CD4-positive, alpha-beta memory T cell (primary cell): ENCODE measurements around the gene DUSP22. TPM values are rescaled to one million over a fixed set of nuclear protein-coding genes. Genes with fewer than 3 reads are reported as not detected.

ENCODE experiments used
- CTCF ChIA-PET: fragments of 350-600 bp; sonication (Branson Sonifier 250); formaldehyde crosslinking; loops from one replicate; lab custom pipeline; 2021; ENCODE audit warnings: inconsistent platforms; ENCODE audit not compliant: partially characterized antibody; lab: Charles Lee
- POLR2A ChIA-PET: fragments of 350-600 bp; sonication (Branson Sonifier 250); formaldehyde crosslinking; loops from one replicate; lab custom pipeline; 2021; ENCODE audit not compliant: partially characterized antibody; lab: Charles Lee
- DNase-seq, 5 donors: peaks; one replicate each; pipeline versions ENCODE4 v3.0.0 to v3.0.0-alpha.2; 2020 to 2022; ENCODE audit warnings: mixed read lengths in 1 of 5
- H3K27ac ChIP-seq: one replicate; pipeline ENCODE4 v1.7.0; 2013; ENCODE audit warnings: low read depth, low read length
- H3K27me3 ChIP-seq: 2 replicates; pipeline ENCODE4 v1.7.0; 2013; ENCODE audit warnings: mild to moderate bottlenecking, low read length, moderate library complexity; ENCODE audit not compliant: insufficient read depth
- H3K36me3 ChIP-seq: 2 replicates; pipeline ENCODE4 v1.7.0; 2013; ENCODE audit warnings: mild to moderate bottlenecking, low read length, moderate library complexity; ENCODE audit not compliant: insufficient read depth
- H3K4me1 ChIP-seq: 2 replicates; pipeline ENCODE4 v1.7.0; 2013; ENCODE audit warnings: mild to moderate bottlenecking, low read length, moderate library complexity; ENCODE audit not compliant: insufficient read depth
- H3K4me3 ChIP-seq, 2 donors: one replicate each; pipeline ENCODE4 v1.7.0; 2013; ENCODE audit warnings: low read length in 2 of 2, mild to moderate bottlenecking in 1 of 2
- H3K9me3 ChIP-seq, 2 donors: one replicate each; pipeline ENCODE4 v1.7.0; 2013; ENCODE audit warnings: low read length in 2 of 2, control low read depth in 1 of 2; ENCODE audit not compliant: control insufficient read depth in 1 of 2
- H3K27ac Mint-ChIP-seq, 7 donors: one replicate each; pipeline ENCODE4 v1.8.0; 2020 to 2021; ENCODE audit warnings: mixed read lengths in 7 of 7, mild to moderate bottlenecking in 6 of 7, inconsistent platforms in 3 of 7, moderate library complexity in 3 of 7
- H3K27me3 Mint-ChIP-seq, 2 donors: one replicate each; pipeline ENCODE4 v1.8.0; 2020 to 2021; ENCODE audit warnings: mixed read lengths in 2 of 2
- H3K36me3 Mint-ChIP-seq, 2 donors: one replicate each; pipeline ENCODE4 v1.8.0; 2020 to 2021; ENCODE audit warnings: mixed read lengths in 2 of 2, inconsistent platforms in 1 of 2, mild to moderate bottlenecking in 1 of 2
- H3K4me1 Mint-ChIP-seq, 4 donors: one replicate each; pipeline ENCODE4 v1.8.0; 2020 to 2021; ENCODE audit warnings: mixed read lengths in 4 of 4, mild to moderate bottlenecking in 1 of 4
- H3K4me3 Mint-ChIP-seq, 8 donors: one replicate each; pipeline ENCODE4 v1.8.0; 2020 to 2021; ENCODE audit warnings: mixed read lengths in 8 of 8, mild to moderate bottlenecking in 7 of 8, moderate library complexity in 6 of 8, inconsistent platforms in 3 of 8
- H3K9me3 Mint-ChIP-seq, 8 donors: one replicate each; pipeline ENCODE4 v1.8.0; 2020 to 2021; ENCODE audit warnings: mixed read lengths in 8 of 8, mild to moderate bottlenecking in 5 of 8, inconsistent platforms in 3 of 8, moderate library complexity in 1 of 8
- intact Hi-C: fragments of 100-400 bp; cut with micrococcal nuclease; formaldehyde crosslinking; loops from one replicate; pipeline ENCODE4 v1.15.1; 2023
- polyA plus RNA-seq, 2 donors: library from polyadenylated mRNA; unstranded; fragments of 300-500 nt; fragmentation: Illumina TruSeq; gene quantifications; one replicate each; pipeline ENCODE4 v1.2.3, GENCODE V29; 2021
- total RNA-seq, 2 experiments: library from RNA; stranded (reverse); gene quantifications; one replicate each; pipeline ENCODE4 v1.2.3, GENCODE V29; 2021

The DUSP22 gene
- total and polyA plus RNA-seq, 4 experiments from 2014 or later = 32.8 to 49.4 (median 38.9) TPM

- Mint-ChIP-seq H3K4me3 (peak overlapping the region in 6 of 8 donors; percentile 18 to 72 (median 59)), H3K9me3 (peaks cover 0 to 3% (median 0%) of the 10 kb centered on the region in 8 donors), H3K4me1 (peaks cover 20 to 42% (median 31%) of the 10 kb centered on the region in 4 donors), H3K27me3 (peaks cover 0 to 3% of the 10 kb centered on the region in 2 donors), H3K36me3 (no peaks in the 10 kb centered on the region), H3K27ac (peak overlapping the region in 2 of 7 donors; percentile 10 to 23)
- POLR2A ChIA-PET = interaction anchor here (1.2 kb wide), 1 partner anchor 31 kb away, joined by 3 read pairs; no protein-coding TSS in a partner anchor
- intact Hi-C loops = no loop called here
- H3K27me3 ChIP-seq = no peaks in the 10 kb centered on the region
- DNase-seq = no peak
- no peaks in the 10 kb centered on the region for H3K9me3 ChIP-seq
- no peak overlapping the region for H3K27ac ChIP-seq
- H3K4me3 ChIP-seq = no peak overlapping the region
- CTCF ChIA-PET = no interaction called here
- no peaks in the 10 kb centered on the region for H3K36me3 ChIP-seq
- H3K4me1 ChIP-seq = peaks cover 16% of the 10 kb centered on the region
Observed at GRCh38 chr6:252775-253535, 39.3 kb upstream of the DUSP22 start.

- Histone ChIP-seq H3K27ac (no peak overlapping the region), H3K4me1 (peaks cover 16% of the 10 kb centered on the region), H3K36me3 (no peaks in the 10 kb centered on the region), H3K4me3 (no peak overlapping the region), H3K27me3 (no peaks in the 10 kb centered on the region), H3K9me3 (no peaks in the 10 kb centered on the region)
- Mint-ChIP-seq H3K4me3 (no peak overlapping the region), H3K4me1 (peaks cover 22 to 51% (median 32%) of the 10 kb centered on the region in 4 donors), H3K36me3 (no peaks in the 10 kb centered on the region), H3K9me3 (peaks cover 0 to 3% (median 0%) of the 10 kb centered on the region in 8 donors), H3K27me3 (peaks cover 0 to 3% of the 10 kb centered on the region in 2 donors), H3K27ac (peak overlapping the region in 1 of 7 donors; percentile 57)
- intact Hi-C loops = no loop called here
- CTCF ChIA-PET = no interaction called here
- POLR2A ChIA-PET = no interaction called here
- DNase-seq = no peak
Observed at GRCh38 chr6:254016-254415, 38.3 kb upstream of the DUSP22 start.

- Mint-ChIP-seq H3K27me3 (no peaks in the 10 kb centered on the region), H3K9me3 (peaks cover 0 to 2% (median 0%) of the 10 kb centered on the region in 8 donors)
- H3K27ac ChIP-seq = no peak overlapping the region
Observed at GRCh38 chr6:255041-255750, 37.1 kb upstream of the DUSP22 start.

GRCh38 chr6:255751-256083 lies 36.6 kb upstream of the DUSP22 start:
- no peaks in the 10 kb centered on the region for H3K36me3 Mint-ChIP-seq
- ChIA-PET CTCF (interaction anchor here (1.0 to 1.6 kb wide), 2 partner anchors 37 to 66 kb away, joined by 4 read pairs; partner anchors contain the start of gene DUSP22), POLR2A (no interaction called here)
- Histone ChIP-seq H3K36me3 (no peaks in the 10 kb centered on the region), H3K9me3 (no peaks in the 10 kb centered on the region), H3K27me3 (no peaks in the 10 kb centered on the region), H3K27ac (no peak overlapping the region), H3K4me1 (peaks cover 26% of the 10 kb centered on the region), H3K4me3 (no peak overlapping the region)
- H3K27me3 Mint-ChIP-seq = no peaks in the 10 kb centered on the region
- H3K9me3 Mint-ChIP-seq = peaks cover 0 to 2% (median 0%) of the 10 kb centered on the region in 8 donors
- peak overlapping the region in 1 of 7 donors; percentile 12 for H3K27ac Mint-ChIP-seq
- no peak for DNase-seq
- no peak overlapping the region for H3K4me3 Mint-ChIP-seq
- intact Hi-C loops = no loop called here
- H3K4me1 Mint-ChIP-seq = peaks cover 27 to 62% (median 39%) of the 10 kb centered on the region in 4 donors

More at GRCh38 chr6:255041-255750, 37.1 kb upstream of the DUSP22 start:
- intact Hi-C loops = no loop called here
- H3K36me3 ChIP-seq = no peaks in the 10 kb centered on the region
- POLR2A ChIA-PET = no interaction called here
- H3K4me3 ChIP-seq = no peak overlapping the region
- CTCF ChIA-PET = interaction anchor here (1.0 kb wide), 1 partner anchor 38 kb away, joined by 4 read pairs; the partner anchor contains the start of gene DUSP22
- H3K4me1 ChIP-seq = peaks cover 26% of the 10 kb centered on the region
- H3K36me3 Mint-ChIP-seq = no peaks in the 10 kb centered on the region
- peak overlapping the region in 2 of 7 donors; percentile 12 to 51 for H3K27ac Mint-ChIP-seq
- no peak for DNase-seq
- H3K4me3 Mint-ChIP-seq = no peak overlapping the region
- no peaks in the 10 kb centered on the region for H3K27me3 ChIP-seq
- H3K9me3 ChIP-seq = no peaks in the 10 kb centered on the region
- peaks cover 27 to 60% (median 39%) of the 10 kb centered on the region in 4 donors for H3K4me1 Mint-ChIP-seq

- Histone ChIP-seq H3K4me3 (no peak overlapping the region), H3K27ac (no peak overlapping the region), H3K36me3 (no peaks in the 10 kb centered on the region), H3K9me3 (no peaks in the 10 kb centered on the region), H3K4me1 (peaks cover 22% of the 10 kb centered on the region), H3K27me3 (no peaks in the 10 kb centered on the region)
- intact Hi-C loops = no loop called here
- Mint-ChIP-seq H3K36me3 (no peaks in the 10 kb centered on the region), H3K4me3 (no peak overlapping the region), H3K27me3 (no peaks in the 10 kb centered on the region), H3K4me1 (peaks cover 26 to 62% (median 38%) of the 10 kb centered on the region in 4 donors), H3K27ac (no peak overlapping the region), H3K9me3 (peaks cover 0 to 2% (median 0%) of the 10 kb centered on the region in 8 donors)
- ChIA-PET CTCF (interaction anchor here (1.0 to 1.6 kb wide), 2 partner anchors 37 to 66 kb away, joined by 4 read pairs; partner anchors contain the start of gene DUSP22), POLR2A (no interaction called here)
- no peak for DNase-seq
Observed at GRCh38 chr6:256169-256568, 36.1 kb upstream of the DUSP22 start.

- intact Hi-C loops = no loop called here
- no peak for DNase-seq
- H3K4me3 ChIP-seq = no peak overlapping the region
- no peak overlapping the region for H3K27ac Mint-ChIP-seq
- peaks cover 0 to 2% (median 0%) of the 10 kb centered on the region in 8 donors for H3K9me3 Mint-ChIP-seq
- H3K27ac ChIP-seq = no peak overlapping the region
- ChIA-PET CTCF (interaction anchor here (1.6 kb wide), 1 partner anchor 67 kb away, joined by 4 read pairs; no protein-coding TSS in a partner anchor), POLR2A (no interaction called here)
- no peak overlapping the region for H3K4me3 Mint-ChIP-seq
- peaks cover 22 to 58% (median 35%) of the 10 kb centered on the region in 4 donors for H3K4me1 Mint-ChIP-seq
- H3K9me3 ChIP-seq = no peaks in the 10 kb centered on the region
- H3K4me1 ChIP-seq = peaks cover 22% of the 10 kb centered on the region
- no peaks in the 10 kb centered on the region for H3K27me3 Mint-ChIP-seq
- no peaks in the 10 kb centered on the region for H3K27me3 ChIP-seq
- no peaks in the 10 kb centered on the region for H3K36me3 Mint-ChIP-seq
- H3K36me3 ChIP-seq = no peaks in the 10 kb centered on the region
Observed at GRCh38 chr6:257031-257725, 35.1 kb upstream of the DUSP22 start.
